HepG2 (cell line): ENCODE measurements around the gene TBX6. TPM values are rescaled to one million over a fixed set of nuclear protein-coding genes. Genes with fewer than 3 reads are reported as not detected.

Experiments used
- BHLHE40 ChIP-seq: IDR thresholded peaks from 2 replicates; pipeline ENCODE4 v1.6.1; 2011; ENCODE audit warnings: low read length, improper control_type of control experiment
- GRHL1 ChIP-seq: sonication (generic); formaldehyde crosslinking; conservative IDR thresholded peaks from 2 replicates; pipeline ENCODE4 v1.8.0; 2022; ENCODE audit warnings: missing genetic modification reagents
- HDAC1 ChIP-seq: sonication (generic); formaldehyde crosslinking; IDR thresholded peaks from 2 replicates; pipeline ENCODE4 v1.5.1; 2020; ENCODE audit warnings: mild to moderate bottlenecking, missing genetic modification reagents
- HNF1A ChIP-seq, 2 experiments: sonication (generic) in 1 of 2; formaldehyde crosslinking in 1 of 2; IDR thresholded peaks; 2 replicates each; pipeline versions ENCODE4 v1.4.0 to v1.6.1; 2016 to 2020; ENCODE audit warnings: borderline replicate concordance in 1 of 2, low read depth in 1 of 2, mild to moderate bottlenecking in 1 of 2, missing genetic modification reagents in 1 of 2
- HOXA7 ChIP-seq: sonication (generic); formaldehyde crosslinking; IDR thresholded peaks from 2 replicates; pipeline ENCODE4 v1.8.1; 2022; ENCODE audit warnings: mild to moderate bottlenecking, missing genetic modification reagents, moderate library complexity
- MLXIP ChIP-seq: sonication (generic); formaldehyde crosslinking; IDR thresholded peaks from 2 replicates; pipeline ENCODE4 v1.9.0; 2021; ENCODE audit warnings: missing genetic modification reagents, borderline replicate concordance
- RXRA ChIP-seq: sonication (generic); formaldehyde crosslinking; IDR thresholded peaks from 2 replicates; pipeline ENCODE4 v1.5.1; 2020; ENCODE audit warnings: missing genetic modification reagents
- TBP ChIP-seq: sonication (generic); formaldehyde crosslinking; IDR thresholded peaks from 2 replicates; pipeline ENCODE4 v1.5.0; 2020; ENCODE audit warnings: missing genetic modification reagents
- YY1 ChIP-seq: IDR thresholded peaks from 2 replicates; pipeline ENCODE4 v1.6.1; 2011; ENCODE audit warnings: low read length, low read depth, moderate library complexity, mild to moderate bottlenecking; ENCODE audit not compliant: insufficient read depth, insufficient replicate concordance
- ZBTB33 ChIP-seq: sonication (generic); formaldehyde crosslinking; IDR thresholded peaks from 2 replicates; pipeline ENCODE4 v1.4.0; 2020; ENCODE audit warnings: missing genetic modification reagents
- ZMAT3 ChIP-seq: sonication (generic); formaldehyde crosslinking; conservative IDR thresholded peaks from 2 replicates; pipeline ENCODE4 v1.7.0; 2021; ENCODE audit warnings: missing genetic modification reagents
- ZNF747 ChIP-seq: sonication (generic); formaldehyde crosslinking; IDR thresholded peaks from 2 replicates; pipeline ENCODE4 v1.8.1; 2023; ENCODE audit warnings: missing genetic modification reagents, mild to moderate bottlenecking, borderline replicate concordance
- ZNF772 ChIP-seq: sonication (generic); formaldehyde crosslinking; IDR thresholded peaks from 2 replicates; pipeline ENCODE4 v1.5.0; 2020; ENCODE audit warnings: mild to moderate bottlenecking, missing genetic modification reagents
- ZNF800 ChIP-seq: sonication (generic); formaldehyde crosslinking; IDR thresholded peaks from 2 replicates; pipeline ENCODE4 v1.4.0; 2020; ENCODE audit warnings: missing genetic modification reagents
- polyA plus RNA-seq, 8 experiments: library from polyadenylated mRNA; depleted of rRNA in 3 of 8; stranded (reverse) in 7 of 8; unstranded in 1 of 8; fragments of >200 nt; fragmentation: Illumina TruSeq in 4 of 8; extraction: Trizol in 4 of 8; gene quantifications; 2 replicates each; pipeline versions ENCODE4 v1.2.1 to v1.2.3, GENCODE V29; 2011 to 2016; ENCODE audit warnings: low read depth in 4 of 8, missing spikeins in 1 of 8, mixed read lengths in 1 of 8; ENCODE audit not compliant: insufficient read depth in 1 of 8
- total RNA-seq, 5 experiments: library from RNA; depleted of rRNA; stranded (reverse); fragments of >200 nt; fragmentation: Illumina TruSeq; extraction: Trizol; gene quantifications; 2 replicates each; pipeline ENCODE4 v1.2.3, GENCODE V29; 2016; ENCODE audit warnings: low read depth in 1 of 5

The TBX6 gene
- total and polyA plus RNA-seq, 2 of the 13 experiments (the other 11 are each of a cell fraction or from before 2014, with no cell fraction given), result 0.24 to 0.42 TPM

- TF ChIP-seq GRHL1 (CRISPR knock-in tag) (no peak), ZNF800 (CRISPR knock-in tag) (peak; percentile 77), ZMAT3 (CRISPR knock-in tag) (0 out of 2 replicates have a peak, but pooled peaks have one; percentile 55), BHLHE40 (peak; percentile 23), RXRA (CRISPR knock-in tag) (peak; percentile 98), TBP (CRISPR knock-in tag) (peak; percentile 100), MLXIP (CRISPR knock-in tag) (peak; percentile 73; the same call in 1 of the 2 replicates), ZNF747 (CRISPR knock-in tag) (peak; percentile 55; the same call in 1 of the 2 replicates), HOXA7 (no peak), YY1 (peak; percentile 80), HDAC1 (no peak; the same call in 1 of the 2 replicates), ZNF772 (CRISPR knock-in tag) (peak; percentile 90), ZBTB33 (peak; percentile 75), HNF1A (IDR thresholded peaks at IDR 0.05; ENCODE audit: low read depth) (no peak), HNF1A (CRISPR knock-in tag; IDR thresholded peaks at IDR 0.05; ENCODE audit: borderline replicate concordance) (no peak)
These were observed at the start of gene TBX6 (continued) for GRCh38 chr16:30091474-30092372.
